Esophagus squamous epithelium (tissue), 5 donors: ENCODE data around the gene KIAA0513. TPM values are rescaled to one million over a fixed set of nuclear protein-coding genes. Genes with fewer than 3 reads are reported as not detected.

ENCODE experiments used
- DNase-seq: peaks from one replicate; lab custom pipeline; 2025; lab: John Stamatoyannopoulos, UW
- H3K27ac ChIP-seq, 4 donors: fragments of 200-600 bp; sonication (generic); one replicate each; pipeline ENCODE4 v1.5.1; 2016 to 2019; ENCODE audit warnings: mild to moderate bottlenecking in 1 of 4
- H3K27me3 ChIP-seq, 4 donors: fragments of 200-600 bp; sonication (generic); 1 replicate in 3 of 4; 2 replicates in 1 of 4; pipeline versions ENCODE4 v1.5.1 to v1.6.0; 2017 to 2021; ENCODE audit warnings: antibody characterized with exemption in 1 of 4
- H3K36me3 ChIP-seq, 3 donors: fragments of 200-600 bp; sonication (generic); one replicate each; pipeline ENCODE4 v1.5.1; 2016 to 2019
- H3K4me1 ChIP-seq, 3 donors: fragments of 200-600 bp; sonication (generic); one replicate each; pipeline ENCODE4 v1.5.1; 2017 to 2019
- H3K4me3 ChIP-seq, 4 donors: fragments of 200-600 bp; sonication (generic); 1 replicate in 3 of 4; 2 replicates in 1 of 4; pipeline ENCODE4 v1.5.1; 2016 to 2019; ENCODE audit warnings: mild to moderate bottlenecking in 2 of 4, moderate library complexity in 1 of 4
- H3K9me3 ChIP-seq, 3 donors: fragments of 200-600 bp; sonication (generic); one replicate each; pipeline ENCODE4 v1.5.1; 2016 to 2019
- CTCF ChIP-seq, 6 experiments: fragments of 450-650 bp in 4 of 6; fragments of 200-600 bp in 2 of 6; sonication (generic) in 2 of 6; IDR thresholded peaks; one replicate each; pipeline ENCODE4 v1.5.1; 2016 to 2019; ENCODE audit warnings: antibody characterized with exemption in 6 of 6, mild to moderate bottlenecking in 4 of 6, moderate library complexity in 4 of 6
- POLR2A ChIP-seq, 4 donors: fragments of 450-650 bp; IDR thresholded peaks; one replicate each; pipeline ENCODE4 v1.6.1; 2017; ENCODE audit warnings: antibody characterized with exemption in 4 of 4, mild to moderate bottlenecking in 4 of 4, moderate library complexity in 3 of 4
- WGBS, 2 donors: methylation state at CpG; one replicate each; pipeline ENCODE4 v1.1.5; 2018; 5-methylcytosine and 5-hydroxymethylcytosine counted together
- intact Hi-C: fragments of 100-400 bp; cut with DNase I; formaldehyde crosslinking; loops from one replicate; pipeline ENCODE4 v1.15.0; 2022
- total RNA-seq, 4 donors: library from RNA; depleted of rRNA; stranded (reverse); fragments of >200 nt; gene quantifications; one replicate each; pipeline ENCODE4 v1.1.0, GENCODE V29; 2016
- donor health status: DM: yes; HTN: yes; CAD: no.

KIAA0513 gene
- total RNA-seq, 4 donors from 2014 or later = 9.0 to 11.4 (median 9.7) TPM

GRCh38 chr16:85094176-85094805 is 66.7 kb downstream of the KIAA0513 start:
- peaks cover 5 to 17% (median 7%) of the 10 kb centered on the region in 3 donors for H3K4me1 ChIP-seq
- no peak overlapping the region for H3K27ac ChIP-seq
- H3K36me3 ChIP-seq = peaks cover 0 to 9% (median 0%) of the 10 kb centered on the region in 3 donors
- intact Hi-C loops = no loop called here
- WGBS, 2 donors = 84 to 89% methylated on average over 9 of the region's 12 CpGs
- H3K27me3 ChIP-seq = peaks cover 0 to 52% (median 0%) of the 10 kb centered on the region in 4 donors
- DNase-seq = no peak
- no peak overlapping the region for H3K4me3 ChIP-seq
- TF ChIP-seq POLR2A (IDR thresholded peaks at IDR 0.05) (no peak), CTCF (IDR thresholded peaks at IDR 0.05) (no peak)
- H3K9me3 ChIP-seq = no peaks in the 10 kb centered on the region

GRCh38 chr16:85094812-85095211 is 67.2 kb downstream of the KIAA0513 start:
- Histone ChIP-seq H3K4me3 (no peak overlapping the region), H3K27ac (no peak overlapping the region), H3K36me3 (peaks cover 0 to 4% (median 0%) of the 10 kb centered on the region in 3 donors), H3K9me3 (no peaks in the 10 kb centered on the region), H3K4me1 (peaks cover 2 to 12% (median 2%) of the 10 kb centered on the region in 3 donors), H3K27me3 (peaks cover 0 to 52% (median 0%) of the 10 kb centered on the region in 4 donors)
- TF ChIP-seq CTCF (IDR thresholded peaks at IDR 0.05) = no peak
- TF ChIP-seq POLR2A (IDR thresholded peaks at IDR 0.05) = no peak
- 100% methylated on average over 1 of the region's 12 CpGs; no CpG with 5 or more reads in 1 of the 2 donors for WGBS, 2 donors
- no peak for DNase-seq
- intact Hi-C loops = no loop called here

GRCh38 chr16:85096921-85097320 is 69.3 kb downstream of the KIAA0513 start:
- H3K27me3 ChIP-seq = peaks cover 0 to 52% (median 0%) of the 10 kb centered on the region in 4 donors
- no peak overlapping the region for H3K4me3 ChIP-seq
- no peak for DNase-seq
- TF ChIP-seq CTCF (IDR thresholded peaks at IDR 0.05) (no peak), POLR2A (IDR thresholded peaks at IDR 0.05) (no peak)
- no peak overlapping the region for H3K27ac ChIP-seq
- WGBS, 2 donors = 65 to 80% methylated on average over 7 to 9 of the region's 9 CpGs
- intact Hi-C loops = no loop called here
- H3K9me3 ChIP-seq = no peaks in the 10 kb centered on the region
- H3K36me3 ChIP-seq = no peaks in the 10 kb centered on the region
- H3K4me1 ChIP-seq = no peaks in the 10 kb centered on the region

GRCh38 chr16:85098565-85098964 is 71.0 kb downstream of the KIAA0513 start:
- intact Hi-C loops = no loop called here
- no peaks in the 10 kb centered on the region for H3K9me3 ChIP-seq
- no peak overlapping the region for H3K4me3 ChIP-seq
- peaks cover 0 to 46% (median 0%) of the 10 kb centered on the region in 4 donors for H3K27me3 ChIP-seq
- TF ChIP-seq CTCF (IDR thresholded peaks at IDR 0.05) (no peak), POLR2A (IDR thresholded peaks at IDR 0.05) (no peak)
- whole genome bisulfite sequencing, 2 donors = 80 to 85% methylated on average over 8 to 10 of the region's 10 CpGs
- H3K36me3 ChIP-seq = no peaks in the 10 kb centered on the region
- no peak overlapping the region for H3K27ac ChIP-seq
- DNase-seq = no peak
- H3K4me1 ChIP-seq = no peaks in the 10 kb centered on the region

- H3K27me3 ChIP-seq = peaks cover 0 to 31% (median 0%) of the 10 kb centered on the region in 4 donors
- WGBS, 2 donors = 82 to 88% methylated on average over 7 to 10 of the region's 10 CpGs
- H3K36me3 ChIP-seq = no peaks in the 10 kb centered on the region
- intact Hi-C loops = no loop called here
- no peak for TF ChIP-seq CTCF (IDR thresholded peaks at IDR 0.05)
- no peak for TF ChIP-seq POLR2A (IDR thresholded peaks at IDR 0.05)
- no peaks in the 10 kb centered on the region for H3K9me3 ChIP-seq
- no peak for DNase-seq
- H3K27ac ChIP-seq = no peak overlapping the region
- peaks cover 0 to 12% (median 2%) of the 10 kb centered on the region in 3 donors for H3K4me1 ChIP-seq
- no peak overlapping the region for H3K4me3 ChIP-seq
Measured at GRCh38 chr16:85100265-85100664, 72.7 kb downstream of the KIAA0513 start.
